GM12892 (cell line): Measurements from ENCODE around the gene C1orf116.

ENCODE experiments used
- POLR2A ChIP-seq: IDR thresholded peaks from 2 replicates; pipeline ENCODE4 v1.6.1; 2011; ENCODE audit warnings: low read depth, low read length, control low read depth
- POLR2AphosphoS5 ChIP-seq: IDR thresholded peaks from 2 replicates; pipeline ENCODE4 v1.6.1; 2011; ENCODE audit warnings: low read depth, low read length, control low read depth
- TAF1 ChIP-seq: IDR thresholded peaks from 2 replicates; pipeline ENCODE4 v1.6.1; 2011; ENCODE audit warnings: low read depth, mild to moderate bottlenecking, control low read depth, low read length, borderline replicate concordance

DNA sequence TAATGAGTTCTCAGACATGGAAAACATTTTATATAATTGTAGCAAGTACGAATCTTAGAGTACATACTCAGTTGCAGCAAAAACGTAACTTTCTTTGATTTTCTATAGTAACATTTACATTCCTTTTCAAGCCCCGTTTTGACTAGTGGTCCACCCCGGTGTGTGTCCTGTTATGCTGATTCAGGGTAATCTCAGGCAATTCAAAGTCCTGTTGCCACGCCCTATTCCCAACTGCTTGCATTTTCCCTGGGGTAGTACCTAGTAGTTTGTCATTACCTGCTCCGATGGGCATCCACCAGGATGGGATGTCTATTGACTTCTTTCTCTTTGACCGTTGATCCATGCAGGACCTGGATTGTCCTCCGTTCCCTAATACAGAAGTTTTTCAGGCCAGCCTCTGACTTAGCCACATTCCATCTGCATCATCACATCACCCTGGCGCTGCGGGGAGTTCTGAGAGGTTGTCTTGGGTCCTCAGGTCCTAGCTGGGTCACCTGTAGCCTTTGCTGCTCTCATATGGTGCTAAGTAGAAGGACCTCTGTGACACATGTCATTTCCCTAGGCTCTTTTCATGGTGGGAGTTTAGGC lies 47.3 kb downstream of the C1orf116 start:
- TF ChIP-seq POLR2A (no peak), POLR2AphosphoS5 (no peak), TAF1 (no peak)
